Activated naive CD8-positive, alpha-beta T cell treated with anti-CD3 and anti-CD28 coated beads, Interleukin-2, amount 50 U/mL, for 16 hours (primary cell): ENCODE results near the gene GPC6.

Source experiments
- DNase-seq: peaks from one replicate; pipeline ENCODE4 v3.0.0-alpha.2; 2020; ENCODE audit warnings: low read depth, low spot score

Gene GPC6

DNA sequence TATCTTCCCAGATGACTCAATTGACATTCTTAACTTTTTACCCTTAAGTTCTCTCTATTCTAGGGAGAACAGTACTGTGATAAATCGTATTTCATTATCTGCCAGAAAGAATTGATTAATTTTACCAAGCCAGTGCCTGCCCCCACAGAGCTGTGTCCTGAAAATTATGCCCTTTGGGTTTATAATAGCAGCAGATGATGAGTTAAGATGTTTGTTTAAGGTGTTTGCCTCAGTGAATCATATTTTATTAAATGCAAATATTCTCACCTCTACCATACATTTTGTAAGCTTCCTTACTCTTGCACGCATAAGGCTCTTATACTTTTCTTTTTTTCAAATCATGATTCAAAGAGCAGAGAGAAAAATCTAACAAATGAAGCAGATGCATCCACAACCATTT is 934.3 kb downstream of the GPC6 start:
- no peak for DNase-seq

DNA sequence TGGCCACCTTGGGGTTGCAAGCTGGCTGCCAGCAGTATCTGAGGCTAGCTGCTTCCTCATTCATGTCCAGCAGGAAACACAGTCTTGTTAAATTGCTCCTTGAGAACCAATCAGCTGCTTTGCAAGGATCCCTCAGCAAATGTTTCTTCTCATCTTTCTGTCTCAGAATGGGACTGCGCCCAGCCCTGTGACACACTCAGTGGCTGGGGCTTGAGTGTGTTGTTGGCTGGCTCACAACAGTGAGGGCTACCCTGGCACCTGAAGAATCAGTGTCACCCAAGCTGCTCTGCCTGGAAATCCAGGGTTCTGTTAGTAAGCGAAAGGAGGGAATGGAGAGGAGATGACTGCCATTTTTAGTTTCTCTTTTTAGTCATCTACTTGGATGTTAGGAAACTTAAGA is 935.7 kb downstream of the GPC6 start:
- no peak for DNase-seq

DNA sequence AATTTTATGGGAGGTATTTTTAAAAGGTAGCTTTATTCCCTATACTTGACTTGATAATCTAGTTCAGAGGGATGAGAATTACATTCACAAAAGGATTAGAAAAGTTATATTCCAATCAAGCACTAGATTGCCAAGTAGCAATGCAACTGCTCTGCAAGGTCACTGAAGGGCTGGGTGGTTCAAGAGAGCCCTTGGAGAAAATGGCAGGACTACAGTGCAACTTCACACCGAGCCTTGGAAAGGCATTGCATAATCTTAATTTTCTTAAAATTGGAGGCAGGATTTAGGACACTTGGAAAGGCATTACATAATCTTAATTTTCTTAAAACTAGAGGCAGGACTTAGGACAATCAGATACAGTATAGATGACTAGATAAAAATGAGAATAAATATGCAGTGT is 936.9 kb downstream of the GPC6 start:
- no peak for DNase-seq

DNA sequence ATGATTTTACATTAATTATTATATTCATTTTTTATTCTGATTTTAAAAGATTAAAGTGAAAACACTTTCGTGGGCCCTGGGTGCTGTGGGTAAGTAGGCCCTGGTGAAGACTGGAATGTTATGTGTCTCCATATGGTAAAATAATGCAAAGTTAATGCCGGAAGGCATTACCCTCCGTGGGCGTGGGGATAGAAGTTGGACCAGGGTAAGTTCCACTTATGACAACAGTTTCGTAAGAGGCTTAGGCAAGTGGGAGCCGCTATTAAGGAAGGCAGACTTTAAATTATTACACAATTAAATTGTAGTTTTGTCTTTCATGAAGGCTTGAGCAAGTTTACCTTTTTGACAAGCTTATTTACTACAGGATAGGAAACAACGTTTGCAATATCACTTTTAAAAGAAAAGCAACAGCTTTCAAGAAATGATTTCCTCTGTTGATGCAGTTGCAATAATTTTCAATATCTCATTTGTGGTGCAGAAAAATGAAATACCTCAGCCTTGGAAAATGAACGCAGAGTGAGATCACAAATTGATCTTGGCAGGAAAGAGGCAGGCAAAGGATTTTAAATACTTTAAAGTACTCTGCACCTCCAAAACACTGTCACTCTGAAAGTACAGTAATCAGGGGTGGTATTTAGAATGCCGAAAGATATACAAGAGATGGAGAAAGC is 942.3 kb downstream of the GPC6 start:
- no peak for DNase-seq

DNA sequence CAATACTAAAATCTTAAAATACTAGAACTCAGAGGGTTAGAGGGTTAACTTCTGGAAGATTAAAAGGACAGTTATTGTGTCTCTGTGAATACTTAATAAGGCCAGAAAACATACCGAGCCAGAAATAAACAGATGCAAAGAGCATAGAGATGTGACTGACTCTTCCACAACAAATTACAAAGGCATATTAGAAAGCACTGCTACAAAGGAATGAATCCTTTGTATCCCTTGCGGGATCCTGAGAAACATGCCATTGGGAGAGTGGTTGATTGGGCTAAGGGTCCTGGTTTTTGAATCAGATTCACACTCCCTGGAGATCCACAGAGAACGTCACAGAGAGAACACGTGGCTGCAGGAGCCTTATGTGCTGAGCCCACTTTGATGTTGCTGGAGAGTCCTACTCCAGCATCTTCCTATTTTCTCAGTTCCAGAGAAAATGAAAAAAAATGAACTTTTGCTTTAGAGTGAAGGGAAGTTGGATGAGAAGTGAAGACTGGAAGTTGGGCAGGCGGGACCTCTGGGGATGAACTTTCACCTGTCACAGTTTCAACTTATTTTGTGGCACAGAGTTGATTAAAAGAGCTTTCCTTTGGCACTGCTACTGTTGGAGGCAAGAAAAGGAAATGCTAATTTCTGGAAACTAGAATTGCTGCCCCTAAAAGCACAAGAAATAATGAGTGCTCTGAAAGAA is 943.0 kb downstream of the GPC6 start:
- no peak for DNase-seq

DNA sequence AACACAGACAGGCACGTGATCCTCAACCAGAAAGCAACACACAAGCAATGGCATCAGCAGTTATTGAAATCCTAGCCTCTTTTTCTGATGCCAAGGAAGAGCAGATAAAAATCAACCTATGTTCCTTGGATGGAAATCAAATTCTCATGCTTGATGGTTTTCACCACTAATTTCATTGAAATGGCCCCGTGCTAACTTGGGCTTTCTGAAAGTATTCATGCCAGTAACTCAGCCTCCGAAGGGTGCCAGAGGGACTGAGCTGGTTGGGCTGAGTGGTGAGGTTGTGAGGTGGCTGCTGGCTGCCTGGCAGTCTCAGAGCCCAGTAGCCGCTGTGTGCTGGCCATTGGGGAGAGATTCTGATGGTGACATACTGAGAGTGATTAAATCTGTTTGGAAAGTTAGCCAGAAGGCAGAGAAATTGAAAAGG is 943.6 kb downstream of the GPC6 start:
- DNase-seq, result no peak

DNA sequence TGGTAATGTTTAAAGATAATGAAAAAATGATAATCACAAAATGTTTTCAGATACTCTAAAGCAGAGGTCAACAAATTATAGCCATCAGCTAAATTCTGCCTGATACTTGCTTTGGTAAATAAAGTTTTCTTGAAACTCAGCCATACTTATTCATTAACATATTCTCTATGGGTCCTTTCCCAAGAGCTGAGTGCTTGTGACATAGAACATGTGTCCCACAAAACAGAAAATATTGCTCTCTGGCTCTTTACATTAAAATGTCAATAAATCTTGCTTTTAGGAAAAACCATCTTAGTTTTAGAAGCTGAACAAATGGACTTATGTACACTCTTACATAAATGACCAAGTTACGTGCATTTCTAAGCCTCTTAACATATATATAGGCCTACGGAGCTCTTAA is 945.8 kb downstream of the GPC6 start:
- DNase-seq, result no peak

DNA sequence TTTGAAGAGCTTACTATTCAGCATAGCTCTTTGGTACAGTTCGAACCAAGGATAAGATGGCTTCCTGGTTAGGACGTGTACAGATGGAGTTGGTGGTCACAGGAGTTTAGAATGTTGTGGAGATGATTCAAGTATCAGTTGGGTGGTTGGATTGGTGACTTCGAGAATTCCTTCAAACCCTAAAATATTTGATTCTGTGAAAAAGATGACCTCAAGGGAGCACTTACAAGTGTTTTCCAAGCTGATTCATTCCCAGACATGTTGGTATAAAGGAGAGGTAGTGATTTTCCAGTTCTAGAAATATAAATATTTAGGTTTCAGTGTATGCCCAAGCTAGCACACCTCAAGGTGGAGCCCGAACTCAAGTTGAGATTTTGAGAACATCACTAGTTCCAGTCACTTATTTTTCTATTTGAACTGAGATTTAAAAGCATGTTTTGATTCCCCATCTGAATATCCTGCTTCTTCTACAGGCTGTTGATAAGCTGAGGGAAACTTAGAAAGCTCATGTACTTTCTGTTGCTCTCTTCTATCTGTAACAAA is 946.8 kb downstream of the GPC6 start:
- DNase-seq, result no peak

DNA sequence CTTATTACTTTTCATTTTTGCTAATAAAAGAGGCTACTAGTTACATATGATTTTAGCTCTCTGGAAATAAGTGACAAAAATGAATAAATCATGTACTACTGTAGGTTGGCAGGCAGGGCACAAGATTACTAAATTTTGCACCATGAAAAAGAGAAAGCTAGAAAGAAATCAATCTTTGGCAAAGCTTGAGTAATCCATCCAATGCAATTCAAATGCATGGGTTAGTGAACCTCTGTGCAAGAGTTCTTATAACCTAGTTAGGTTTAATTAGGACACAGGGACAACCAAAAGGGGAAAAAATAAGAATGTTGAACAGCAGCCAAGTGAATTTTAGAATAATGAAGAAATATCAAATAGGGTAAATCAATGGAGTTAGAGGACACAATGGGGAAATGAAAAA is 947.4 kb downstream of the GPC6 start:
- no peak for DNase-seq

DNA sequence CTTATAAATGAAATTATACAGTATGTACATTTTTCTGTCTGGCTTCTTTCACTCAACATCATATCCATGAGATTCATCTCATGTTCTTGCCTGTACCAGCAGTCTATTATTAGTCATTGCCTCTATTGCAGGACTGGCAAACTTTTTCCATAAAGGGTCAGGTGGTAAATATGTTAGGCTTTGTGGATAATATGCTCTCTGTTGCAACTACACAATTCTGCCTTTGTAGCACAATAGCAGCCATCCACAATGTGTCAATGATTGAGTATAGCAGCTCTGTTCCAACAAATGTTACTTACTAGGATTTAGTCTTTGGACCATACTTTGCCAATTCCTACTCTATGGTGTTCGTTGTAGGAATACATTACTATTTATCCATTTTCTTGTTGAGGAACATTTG is 948.5 kb downstream of the GPC6 start:
- DNase-seq, result no peak

DNA sequence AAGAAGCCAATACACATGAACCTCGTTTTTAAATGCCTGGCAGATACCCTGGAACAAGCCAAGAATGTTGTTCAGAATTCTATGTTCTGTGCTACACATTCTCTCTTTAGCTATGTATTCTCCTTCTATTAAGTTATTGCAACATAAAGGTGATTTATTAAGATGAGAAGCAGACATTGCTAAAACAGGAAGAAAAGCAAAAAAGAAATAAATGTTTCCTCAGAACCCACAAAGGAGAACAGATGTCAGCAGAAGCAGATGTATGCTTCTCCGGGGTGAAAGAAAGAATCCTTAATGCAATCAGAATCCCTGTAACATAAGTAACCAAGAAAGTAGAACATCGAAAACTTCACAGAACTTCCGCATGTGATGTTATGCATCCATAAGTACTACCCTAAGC is 950.0 kb downstream of the GPC6 start:
- DNase-seq, result no peak

DNA sequence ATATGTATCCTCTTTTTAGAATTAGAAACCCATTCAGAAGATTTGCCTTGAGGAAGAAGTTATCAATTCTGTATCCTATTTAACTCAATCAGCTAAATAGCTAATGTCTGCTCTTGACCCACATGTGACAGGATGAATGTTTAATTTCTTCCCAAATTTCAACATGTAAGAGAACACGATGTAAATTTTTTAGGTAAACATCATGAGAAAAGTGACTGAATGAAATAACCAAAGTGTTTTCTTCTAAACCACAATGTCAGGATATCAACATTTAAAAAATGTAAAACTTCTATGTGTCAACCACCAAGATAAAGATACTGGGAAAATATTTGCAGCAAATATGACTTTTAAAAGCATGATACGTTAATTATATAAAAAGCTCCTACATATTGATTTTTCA is 950.4 kb downstream of the GPC6 start:
- no peak for DNase-seq

DNA sequence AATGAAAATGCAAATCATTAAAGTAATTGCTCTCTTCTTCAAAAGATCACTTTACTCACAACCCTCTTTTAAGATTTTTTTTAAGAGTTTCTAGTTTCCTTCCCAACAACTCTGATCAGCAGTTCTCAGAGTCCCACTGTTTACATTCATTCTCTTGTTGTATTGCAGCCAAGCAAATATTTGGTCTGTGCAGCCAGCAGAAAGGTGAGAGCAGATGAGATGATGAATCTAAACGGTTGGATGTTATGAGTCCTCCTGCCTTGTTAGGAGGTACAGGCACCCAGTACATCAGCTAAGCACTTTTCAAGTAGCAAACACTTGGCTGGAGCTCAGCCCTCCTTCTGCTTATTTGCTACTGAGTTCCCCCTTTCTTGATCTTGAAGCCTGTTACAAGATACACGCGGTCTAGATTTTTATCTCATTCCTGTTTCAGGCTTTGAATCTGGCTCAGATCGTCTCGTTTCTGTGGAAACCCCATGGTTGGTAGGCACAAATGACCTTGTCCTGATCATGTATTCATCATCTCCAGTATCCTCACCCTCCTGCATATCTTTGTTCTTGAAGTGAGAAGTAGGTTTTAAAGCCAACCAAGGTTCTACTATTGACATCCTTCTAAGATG is 952.1 kb downstream of the GPC6 start:
- DNase-seq, result no peak

DNA sequence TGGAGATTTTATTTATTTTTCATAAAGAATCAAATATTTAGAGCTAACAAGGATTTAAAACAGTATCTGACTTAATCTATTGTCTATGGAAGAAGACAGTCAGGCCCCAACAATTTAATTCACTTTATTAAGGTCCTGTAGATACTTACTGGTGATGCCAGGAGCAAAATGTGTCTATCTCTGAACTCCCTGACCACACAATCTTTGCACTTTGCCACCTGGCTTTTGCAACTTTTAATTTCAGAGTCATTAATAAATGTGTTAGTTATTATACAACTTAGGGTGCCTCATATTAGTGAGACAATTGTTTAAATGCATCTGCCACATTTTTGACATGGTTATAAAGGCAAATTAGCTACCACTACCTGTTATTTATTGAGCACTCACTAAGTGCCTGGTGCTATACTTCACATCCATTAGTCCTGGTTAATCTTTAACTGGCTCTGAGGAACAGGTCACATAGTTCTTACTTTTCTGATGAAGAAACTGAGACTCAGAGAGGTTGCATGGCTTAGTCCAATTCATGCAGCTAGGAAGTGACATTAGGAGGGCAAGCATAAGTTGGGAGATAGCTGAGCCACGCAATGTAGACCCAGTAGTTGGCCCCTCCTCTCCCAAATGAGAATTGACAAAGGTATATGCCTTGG is 955.0 kb downstream of the GPC6 start:
- DNase-seq, result no peak

DNA sequence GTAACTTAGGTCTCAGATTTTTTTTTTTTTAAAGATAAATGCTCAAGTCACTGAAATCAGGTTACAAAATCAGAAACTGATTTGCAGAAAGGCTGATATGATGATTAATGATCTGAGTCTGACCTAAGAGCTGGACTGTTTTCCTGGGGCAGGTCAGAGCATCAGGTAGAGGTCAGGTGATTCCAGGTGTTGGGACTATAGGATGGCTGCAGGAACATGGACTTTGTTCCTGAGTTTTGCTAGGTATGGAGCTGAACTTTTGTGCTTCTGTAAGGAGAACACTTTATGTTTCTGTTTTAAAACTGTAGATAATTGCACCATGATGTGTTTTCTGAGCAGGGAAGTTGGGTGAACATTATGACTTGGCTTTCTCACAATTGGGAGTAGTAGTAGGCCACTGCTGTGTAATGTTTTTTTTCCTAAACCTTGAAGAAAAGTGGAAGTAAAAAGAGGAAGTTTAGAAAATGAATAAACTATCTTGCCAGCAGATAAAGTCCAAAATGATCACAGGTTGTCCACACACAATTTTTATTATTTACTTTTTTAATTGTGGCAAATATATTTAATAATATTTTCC is 955.7 kb downstream of the GPC6 start:
- no peak for DNase-seq

DNA sequence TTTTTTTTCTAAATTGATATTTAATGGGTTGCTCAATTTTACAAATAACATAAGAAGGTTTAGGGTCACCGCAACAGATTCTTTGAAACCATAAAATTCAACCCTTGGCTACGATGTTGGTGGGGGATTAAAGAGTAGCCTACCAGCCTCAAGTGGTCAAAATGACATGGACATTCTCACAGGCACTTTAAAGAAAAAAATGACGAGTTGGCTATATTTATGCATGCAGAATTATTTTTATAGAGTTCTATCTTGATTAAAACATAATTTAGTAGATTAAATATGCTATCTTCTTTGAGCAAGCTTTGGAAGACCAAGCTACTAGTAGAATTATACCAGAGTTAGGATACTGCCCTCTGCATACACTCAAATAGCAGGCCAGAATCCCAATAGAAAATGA is 959.9 kb downstream of the GPC6 start:
- DNase-seq, result no peak

DNA sequence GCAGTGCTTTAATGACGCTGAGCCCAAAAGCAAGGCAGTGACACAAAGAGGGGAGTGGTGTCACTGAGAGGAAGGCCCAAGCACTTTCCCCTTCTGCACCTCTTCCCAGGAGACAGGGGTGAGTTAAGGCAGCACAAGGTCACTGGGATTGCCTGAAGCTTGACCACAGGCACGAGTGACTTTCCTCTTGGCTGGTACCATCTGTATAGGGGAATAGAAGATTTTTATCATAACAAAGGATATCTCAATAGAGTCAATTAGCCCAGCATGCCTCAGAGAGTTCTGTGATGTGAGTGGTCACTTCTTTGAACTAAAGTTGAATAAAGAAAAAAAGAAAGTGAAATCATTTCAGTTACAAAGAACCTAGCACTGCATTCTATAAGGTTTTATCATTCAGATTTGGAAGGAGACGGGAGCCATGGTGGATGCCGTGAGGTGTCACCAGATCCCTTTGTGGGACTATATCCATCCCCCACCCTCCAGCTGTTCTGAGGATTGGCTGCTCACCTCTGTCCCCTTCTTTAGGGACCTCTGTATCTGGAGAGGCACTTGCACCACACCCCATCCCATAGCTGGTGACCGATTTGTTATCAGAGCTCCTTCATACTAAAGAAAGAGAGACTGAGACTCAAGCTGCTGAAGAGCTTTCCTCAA is 961.7 kb downstream of the GPC6 start:
- no peak for DNase-seq

DNA sequence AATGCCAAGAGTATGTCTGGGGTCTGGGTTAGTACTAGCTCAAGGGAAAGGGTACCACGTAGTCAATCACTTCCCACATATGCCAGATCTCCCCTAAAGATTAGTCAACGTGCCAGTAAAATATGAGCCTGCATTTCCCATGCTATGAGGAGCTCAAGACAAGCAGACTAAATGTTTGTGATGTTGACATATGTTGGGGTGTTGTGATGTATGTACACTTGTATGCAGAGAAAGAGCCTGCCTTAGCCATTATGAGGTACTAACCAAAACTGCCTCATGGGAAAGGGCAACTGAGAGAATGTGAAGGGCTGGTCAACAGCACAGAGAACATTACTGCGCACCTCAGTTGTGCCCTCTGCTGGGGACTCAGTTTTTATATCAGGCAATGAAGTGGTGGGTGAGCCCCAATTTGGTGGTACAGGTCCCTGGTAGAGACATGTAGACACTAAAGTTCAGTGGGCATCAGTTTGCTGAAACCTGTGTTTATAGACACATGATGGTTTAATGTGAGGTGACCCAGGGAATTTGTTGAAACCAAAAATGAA is 965.9 kb downstream of the GPC6 start:
- no peak for DNase-seq

DNA sequence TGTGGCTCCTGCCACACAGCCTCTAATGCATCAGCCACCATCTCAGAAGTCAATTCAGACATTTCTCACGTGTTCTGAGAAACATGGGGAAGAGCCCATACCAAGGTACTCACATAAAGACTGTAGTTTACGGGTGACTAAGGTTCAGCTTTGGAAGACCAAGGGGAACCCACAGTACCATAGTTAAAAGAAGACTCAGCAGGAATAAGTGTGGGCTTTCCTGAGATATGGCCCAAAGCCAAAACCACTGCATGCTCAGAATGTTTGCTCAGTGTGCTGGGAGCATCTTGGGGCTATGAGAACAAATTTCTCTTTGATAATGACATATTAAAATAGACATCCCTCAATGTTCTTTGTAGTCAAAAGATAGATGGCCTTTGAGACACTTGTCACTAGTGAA is 969.1 kb downstream of the GPC6 start:
- no peak for DNase-seq

DNA sequence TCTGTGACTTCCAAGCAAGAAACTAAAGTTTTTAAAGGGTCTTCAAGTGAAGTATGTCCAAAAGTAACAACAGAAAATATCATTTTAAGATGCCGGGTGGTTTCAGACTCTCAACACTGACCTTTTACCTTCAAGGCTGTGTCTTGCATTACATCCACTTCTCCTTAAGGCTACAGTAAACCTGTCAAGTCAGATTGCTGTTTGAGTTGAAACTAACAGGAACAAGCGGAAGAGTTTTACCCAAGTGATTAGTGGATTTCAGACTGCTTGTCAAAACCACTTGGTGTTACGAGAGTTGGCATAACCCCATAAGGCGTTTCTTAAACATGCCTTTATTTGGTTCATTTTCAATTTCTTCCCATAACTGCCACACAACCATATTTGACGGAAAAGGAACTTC is 969.8 kb downstream of the GPC6 start:
- no peak for DNase-seq

DNA sequence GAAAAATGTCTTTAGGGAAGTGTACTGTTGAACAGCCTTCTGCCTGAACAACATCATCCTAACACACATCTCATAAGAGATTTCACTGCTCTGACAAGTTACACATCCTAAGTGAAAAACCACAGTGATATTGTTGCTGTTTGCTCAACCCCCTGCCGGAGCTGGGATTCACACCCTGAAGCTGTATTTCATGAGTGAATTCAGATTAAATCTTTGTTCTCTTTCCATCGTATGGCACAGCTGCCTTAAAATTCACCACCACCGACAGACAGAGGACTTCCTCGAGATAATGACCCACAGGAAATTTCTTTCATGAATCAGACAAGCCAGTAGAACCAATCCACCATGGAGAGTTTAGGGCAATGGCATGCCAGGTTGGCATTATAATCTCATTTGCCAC is 972.1 kb downstream of the GPC6 start:
- no peak for DNase-seq
